NCI-H187 treated with DMSO at 0.1 percent for 48 hours (cell line): ENCODE data around the gene CHTF8.
"Not testable (repeated sequence)": the region's sequence is repeated elsewhere in the genome, so short reads cannot be mapped to it uniquely, and the experiment has no call there.

Source experiments
- DNase-seq: peaks from one replicate; lab custom pipeline; 2025; lab: John Stamatoyannopoulos, UW

Gene CHTF8, protein sequence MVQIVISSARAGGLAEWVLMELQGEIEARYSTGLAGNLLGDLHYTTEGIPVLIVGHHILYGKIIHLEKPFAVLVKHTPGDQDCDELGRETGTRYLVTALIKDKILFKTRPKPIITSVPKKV

DNA sequence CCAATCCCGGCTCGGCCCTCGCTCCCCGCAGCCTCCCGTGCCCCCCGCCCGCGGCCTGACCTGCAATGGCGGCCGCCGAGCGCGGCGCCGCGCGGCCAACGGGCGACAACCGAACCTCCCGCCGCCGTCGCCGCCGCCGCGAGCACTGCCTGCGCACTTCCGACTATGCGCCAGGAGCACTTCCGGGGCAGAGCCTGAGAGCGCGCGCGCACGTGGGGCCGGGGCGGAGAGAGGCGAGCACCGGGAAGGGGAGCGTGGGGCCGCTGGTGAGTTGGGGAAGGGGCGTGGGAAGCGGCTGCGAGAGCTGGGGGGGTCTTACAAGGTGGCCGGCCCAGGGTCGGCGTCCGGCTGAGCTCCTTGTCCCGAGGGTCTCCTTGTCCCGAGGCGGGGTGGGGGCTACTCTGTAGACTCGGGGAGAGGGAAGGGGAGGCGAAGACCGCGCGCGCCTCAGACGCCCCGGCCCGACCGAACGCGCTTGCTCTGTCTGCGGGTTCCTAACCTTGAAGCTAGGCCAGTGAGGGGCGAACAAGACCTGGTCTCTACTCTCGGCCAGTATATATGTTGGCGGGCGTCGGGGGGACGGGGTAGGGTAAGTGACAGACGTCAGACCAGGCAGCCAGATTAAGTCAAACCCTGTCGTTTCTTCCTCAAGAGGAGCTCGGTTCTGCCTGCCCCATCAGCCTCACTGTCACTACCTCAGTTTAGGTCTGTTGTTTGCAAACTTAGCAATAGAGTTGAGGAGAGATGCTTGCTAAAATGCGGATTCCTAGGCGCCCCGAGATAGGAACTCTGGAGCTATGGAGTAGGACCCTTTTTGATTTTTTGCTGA is at the start of gene CHTF8, which contains the start of gene UTP4:
CHTF8 (minus strand) TSS at position 165 of the 829 bp plus-strand sequence. CDS start 11,130 bp downstream, outside the sequence.
UTP4 (plus strand) TSS at position 226 of the 829 bp plus-strand sequence. CDS start 811 bp downstream, outside the sequence.
- DNase-seq = no peak

DNA sequence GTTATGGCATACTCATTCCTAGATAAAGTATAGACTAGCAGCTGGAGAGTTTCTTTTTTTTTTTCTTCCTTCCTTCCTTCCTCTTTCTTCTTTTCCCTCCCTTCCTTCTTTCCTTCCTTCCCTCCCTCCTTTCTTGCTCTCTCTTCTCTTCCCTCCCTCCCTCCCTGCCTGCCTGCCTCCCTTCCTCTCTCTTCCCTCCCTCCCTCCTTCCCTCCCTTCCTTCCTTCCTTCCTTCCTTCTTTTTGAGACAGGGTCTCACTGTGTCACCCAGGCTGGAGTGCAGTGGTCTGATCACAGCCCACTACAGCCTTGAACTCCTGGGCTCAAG is 47.6 kb upstream of the CHTF8 start:
- no peak for DNase-seq

DNA sequence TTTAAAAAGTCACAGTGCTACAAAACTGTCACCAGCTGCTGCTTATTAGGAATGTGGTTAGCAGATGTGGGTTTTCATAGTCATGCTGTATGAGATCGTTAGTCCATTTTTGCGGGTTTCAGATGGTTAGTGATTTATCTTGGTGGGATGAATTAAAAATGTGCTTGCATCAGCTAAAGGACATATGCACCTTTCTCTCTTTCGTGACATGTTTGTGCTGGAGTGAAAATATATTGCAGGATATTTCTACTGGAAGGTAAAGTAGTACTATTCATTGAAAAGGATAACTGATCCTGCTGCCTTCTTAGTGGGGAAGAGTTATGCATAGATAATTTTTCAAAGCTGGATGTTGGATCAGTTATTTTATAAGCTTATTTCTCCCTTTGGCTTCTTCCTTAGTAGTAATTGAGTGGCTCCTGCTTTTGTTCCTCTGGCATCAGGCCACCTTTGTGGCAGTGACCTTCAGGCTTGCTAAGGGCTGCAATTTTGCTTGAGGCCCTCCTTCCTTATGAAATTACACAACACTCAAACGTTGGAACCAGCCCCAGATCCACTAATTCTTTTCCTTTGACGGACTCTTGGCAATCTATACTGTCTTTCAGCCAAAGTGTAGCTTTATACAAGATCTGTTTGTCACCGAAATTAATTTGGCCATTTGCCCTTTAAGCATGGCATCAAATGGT is 47.1 kb upstream of the CHTF8 start:
- no peak for DNase-seq

DNA sequence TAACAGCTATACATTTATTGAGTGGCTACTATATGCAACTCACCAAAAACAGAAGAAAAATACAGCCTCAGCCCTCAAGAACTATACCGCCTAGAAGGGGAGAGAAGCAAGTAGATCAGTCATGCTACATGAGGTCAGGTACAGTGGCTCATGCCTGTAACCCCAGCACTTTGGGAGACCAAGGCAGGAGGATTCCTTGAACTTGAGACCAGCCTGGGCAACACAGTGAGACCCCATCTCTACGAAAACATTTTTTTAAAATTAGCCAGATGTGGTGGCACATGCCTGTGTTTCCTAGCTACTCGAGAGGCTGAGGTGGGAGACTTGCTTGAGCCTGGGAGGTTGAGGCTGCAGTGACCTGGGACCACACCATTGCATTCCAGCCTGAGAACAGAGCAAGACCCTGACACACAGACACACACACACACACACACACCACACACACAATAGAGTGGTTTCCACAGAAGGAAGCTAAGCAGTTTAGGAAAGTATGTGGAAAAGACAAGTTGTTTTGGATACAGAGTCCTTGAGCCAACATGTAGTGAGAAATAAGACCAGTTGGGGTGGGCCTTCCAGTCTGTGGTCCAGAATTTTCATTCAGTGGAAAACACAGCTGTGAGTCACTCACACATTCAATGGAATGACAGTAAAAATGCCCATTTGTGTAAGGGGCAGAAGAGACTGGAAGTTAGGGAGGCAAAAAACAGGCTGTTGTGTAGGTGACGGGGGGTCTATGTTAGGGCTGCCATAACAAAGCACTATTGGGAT is 43.8 kb upstream of the CHTF8 start:
- no peak for DNase-seq

DNA sequence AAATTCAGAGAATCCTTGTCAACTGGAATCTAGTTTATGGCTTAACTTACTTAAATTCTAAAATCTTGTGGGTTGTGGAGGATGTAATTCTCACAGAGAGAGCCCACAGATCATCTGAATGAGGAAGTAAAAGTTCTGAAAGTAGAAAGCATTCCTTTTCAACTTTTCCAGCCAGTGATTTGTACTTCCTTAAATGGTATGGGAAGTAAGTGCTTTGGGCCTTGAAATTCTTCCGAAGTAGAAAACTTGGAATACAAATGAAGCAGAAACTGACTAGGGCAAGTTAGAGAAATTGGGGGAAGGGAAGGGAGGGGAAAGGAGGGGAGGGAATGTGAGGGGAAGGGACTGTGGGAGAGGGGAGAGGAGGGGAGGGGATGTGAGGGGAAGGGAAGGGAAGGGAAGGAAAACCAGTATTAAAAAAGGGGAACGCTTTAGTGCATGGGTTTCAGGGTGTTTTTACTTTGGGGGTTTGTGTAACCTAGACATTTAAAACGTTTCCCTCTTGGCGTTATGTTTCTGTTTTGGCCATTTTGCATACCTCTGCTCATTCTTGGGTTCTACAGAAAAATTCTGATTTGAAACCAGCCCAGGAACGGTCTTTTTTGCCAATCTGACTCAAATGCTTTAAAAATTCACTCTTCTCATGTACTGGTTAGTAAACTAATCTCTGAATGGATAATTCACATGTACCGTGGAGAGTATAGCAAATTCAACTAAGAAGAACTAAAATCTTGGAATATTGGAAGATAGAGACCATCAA is 39.1 kb upstream of the CHTF8 start:
- no peak for DNase-seq

DNA sequence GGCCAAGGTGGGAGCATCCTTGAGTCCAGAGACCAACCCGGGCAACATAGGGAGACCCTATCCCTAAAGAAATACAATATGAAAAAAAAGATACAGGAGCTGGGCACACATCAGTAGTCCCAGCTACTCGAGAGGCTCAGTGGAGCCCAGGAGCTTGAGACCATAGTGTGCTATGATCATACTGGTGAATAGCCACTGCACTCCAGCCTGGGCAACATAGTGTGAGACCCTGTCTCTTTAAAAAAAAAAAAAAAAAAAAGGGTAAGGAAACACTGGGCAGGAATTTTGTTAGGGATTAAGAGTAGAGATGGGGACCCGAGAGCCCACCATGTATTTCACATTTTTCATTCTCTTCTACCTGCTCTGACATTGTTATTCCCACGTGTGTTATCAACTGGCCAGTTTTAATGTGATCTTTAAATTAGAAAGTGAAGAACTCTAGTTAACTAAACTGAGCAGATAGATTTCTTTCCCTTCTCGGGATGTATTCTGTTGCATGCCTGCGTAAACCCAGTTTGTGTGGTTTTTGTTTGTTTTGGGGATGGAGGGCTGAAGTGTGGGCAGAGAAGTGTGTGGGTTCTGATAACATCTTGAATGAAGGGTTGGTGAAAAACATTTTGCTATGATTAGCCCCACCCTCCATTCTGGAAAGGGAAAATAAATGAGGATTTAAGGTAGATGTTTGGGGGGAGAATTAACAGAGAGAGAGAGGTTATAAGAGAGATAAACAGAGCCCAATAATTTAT is 37.4 kb upstream of the CHTF8 start:
- no peak for DNase-seq

DNA sequence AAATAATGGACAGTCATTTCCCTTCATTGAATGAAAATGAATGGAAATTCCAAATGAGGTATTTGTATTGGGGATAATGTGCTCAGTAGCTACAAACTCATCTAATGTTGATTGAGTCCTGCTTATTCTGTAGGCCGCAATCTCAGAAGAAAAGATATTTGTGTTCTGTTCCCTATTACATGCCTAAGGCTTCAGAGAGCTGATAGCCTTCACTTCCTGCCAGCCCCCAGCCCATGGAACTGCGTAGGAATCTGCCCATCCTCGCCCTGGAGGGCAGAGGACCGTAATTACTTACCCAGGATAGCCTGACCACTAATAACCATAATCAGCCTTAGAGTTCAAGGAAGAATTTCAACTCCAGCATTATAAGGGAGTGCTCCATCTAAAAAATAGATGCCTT is 36.7 kb upstream of the CHTF8 start:
- no peak for DNase-seq

DNA sequence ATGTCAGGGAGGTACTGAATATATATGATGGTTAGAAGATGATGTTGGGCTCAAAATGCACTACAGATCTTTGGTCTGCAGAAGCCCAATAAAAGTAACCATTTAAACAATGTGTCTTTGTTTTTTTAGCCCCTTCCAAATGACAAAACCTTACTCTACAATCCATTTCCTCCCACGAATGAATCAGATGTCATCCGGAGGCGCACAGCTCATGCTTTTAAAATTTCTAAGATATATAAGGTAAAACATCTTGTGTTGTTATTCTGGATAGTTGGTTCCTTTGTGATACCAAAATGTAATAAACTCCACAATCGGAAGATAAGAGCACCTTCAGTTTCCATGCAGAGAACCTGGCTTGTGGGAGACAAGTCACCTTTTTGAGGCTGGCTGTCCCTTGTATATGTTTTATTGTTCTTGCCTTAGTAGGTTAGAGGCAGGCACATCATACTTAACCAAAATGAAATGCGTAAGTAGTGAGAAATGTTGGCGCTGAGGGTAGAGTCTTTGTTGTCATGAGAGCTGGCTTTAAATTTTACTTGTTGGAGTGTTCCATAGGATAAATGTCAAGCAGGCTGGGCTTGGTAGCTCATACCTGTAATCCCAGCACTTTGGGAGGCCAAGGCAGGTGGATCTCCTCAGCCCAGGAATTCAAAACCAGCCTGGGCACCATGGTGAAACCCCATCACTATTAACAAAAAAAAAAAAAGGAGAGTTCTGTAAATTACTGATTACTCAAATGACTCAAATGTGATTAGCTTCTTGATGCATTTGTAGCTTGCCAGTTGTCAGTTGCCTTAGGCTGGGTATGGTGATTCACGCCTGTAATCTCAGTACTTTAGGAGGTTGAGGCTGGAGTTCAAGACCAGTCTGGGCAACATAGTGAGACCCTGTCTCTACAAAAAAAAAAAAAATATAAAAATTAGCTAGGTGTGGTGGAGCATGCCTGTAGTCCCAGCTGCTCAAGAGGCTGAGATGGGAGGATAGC is 34.9 kb upstream of the CHTF8 start:
- no peak for DNase-seq

DNA sequence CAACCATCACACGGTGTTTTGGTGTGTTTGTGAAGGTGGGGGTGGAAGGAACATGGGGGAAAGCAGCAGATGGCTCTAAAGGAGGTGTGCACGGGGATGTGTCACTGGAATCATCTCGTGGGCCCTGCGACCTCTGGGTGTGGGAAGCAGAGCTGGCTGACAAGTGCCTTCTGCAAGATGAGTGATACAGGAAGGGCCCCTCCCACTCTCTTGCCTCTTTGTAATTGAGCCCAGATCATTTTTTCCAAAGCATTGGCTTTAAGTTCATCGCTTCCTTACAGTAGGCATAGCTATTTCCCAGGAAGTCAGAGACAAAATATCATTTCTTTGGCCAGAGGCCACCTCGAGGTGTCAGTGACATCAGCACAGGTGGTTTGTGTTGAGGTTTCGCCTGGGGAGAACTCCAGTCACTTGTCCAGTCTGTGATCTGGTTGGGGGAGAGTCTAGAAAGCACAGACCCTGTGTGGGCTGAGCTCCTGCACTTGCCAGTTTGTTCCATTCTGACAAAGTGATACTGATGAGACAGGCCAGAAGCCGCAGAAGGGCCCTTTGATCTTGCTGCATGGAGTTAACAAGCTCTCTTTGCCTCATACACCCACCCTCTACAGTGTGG is 33.9 kb upstream of the CHTF8 start:
- no peak for DNase-seq

DNA sequence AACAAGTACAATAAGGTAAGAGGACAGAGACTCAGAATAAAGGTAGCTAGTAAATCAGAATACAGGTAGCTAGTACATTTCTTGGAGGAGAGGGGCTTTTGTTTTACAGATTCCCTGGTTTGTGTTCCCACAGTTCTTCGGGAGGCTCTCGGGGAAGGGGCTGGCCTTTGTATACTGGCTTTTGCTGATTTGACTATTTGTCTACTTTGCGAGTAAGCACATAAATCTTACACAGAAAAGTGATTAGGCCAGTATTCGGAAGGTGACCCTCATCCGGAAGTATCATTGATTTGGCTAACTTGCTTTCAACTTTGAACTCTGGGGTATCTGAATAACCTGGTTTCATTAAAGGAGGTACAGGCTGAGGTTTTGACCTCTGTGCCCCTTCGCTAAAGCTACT is 33.2 kb upstream of the CHTF8 start:
- no peak for DNase-seq

DNA sequence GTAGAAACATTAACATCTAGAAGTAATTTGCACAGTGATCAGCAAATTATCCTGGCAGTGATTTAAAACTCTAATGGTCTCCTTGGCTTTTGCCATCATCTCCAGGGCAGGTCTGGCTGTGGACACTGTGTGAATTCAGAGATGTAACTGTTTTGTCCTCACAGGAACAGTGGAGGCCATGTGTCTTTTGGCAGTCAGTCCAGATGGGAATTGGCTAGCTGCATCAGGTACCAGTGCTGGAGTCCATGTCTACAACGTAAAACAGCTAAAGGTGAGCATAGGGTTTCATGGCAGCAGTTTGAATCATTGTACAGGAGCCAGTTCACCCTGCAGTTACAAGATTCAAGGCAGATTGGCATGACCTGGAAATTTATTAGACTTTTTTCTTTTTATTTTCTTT is 27.8 kb upstream of the CHTF8 start:
- no peak for DNase-seq

DNA sequence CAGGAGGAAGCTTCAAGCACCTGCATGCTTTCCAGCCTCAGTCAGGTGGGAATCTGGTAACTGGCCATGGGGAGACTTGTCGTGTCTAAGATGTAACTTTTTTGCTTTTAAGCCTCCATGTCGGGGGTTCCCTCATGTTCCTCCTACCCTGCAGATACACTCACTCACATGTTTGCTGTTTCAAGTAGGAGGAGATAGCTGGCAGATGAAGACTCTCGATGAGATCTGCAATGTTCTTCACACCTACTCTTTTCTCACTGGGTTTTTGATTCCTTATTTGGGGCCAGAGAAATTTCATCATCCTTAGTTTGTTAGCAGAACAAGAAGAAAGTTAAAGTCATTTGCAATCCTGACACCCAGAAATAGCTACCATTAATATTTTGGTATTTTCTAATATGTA is 24.8 kb upstream of the CHTF8 start:
- DNase-seq = no peak

DNA sequence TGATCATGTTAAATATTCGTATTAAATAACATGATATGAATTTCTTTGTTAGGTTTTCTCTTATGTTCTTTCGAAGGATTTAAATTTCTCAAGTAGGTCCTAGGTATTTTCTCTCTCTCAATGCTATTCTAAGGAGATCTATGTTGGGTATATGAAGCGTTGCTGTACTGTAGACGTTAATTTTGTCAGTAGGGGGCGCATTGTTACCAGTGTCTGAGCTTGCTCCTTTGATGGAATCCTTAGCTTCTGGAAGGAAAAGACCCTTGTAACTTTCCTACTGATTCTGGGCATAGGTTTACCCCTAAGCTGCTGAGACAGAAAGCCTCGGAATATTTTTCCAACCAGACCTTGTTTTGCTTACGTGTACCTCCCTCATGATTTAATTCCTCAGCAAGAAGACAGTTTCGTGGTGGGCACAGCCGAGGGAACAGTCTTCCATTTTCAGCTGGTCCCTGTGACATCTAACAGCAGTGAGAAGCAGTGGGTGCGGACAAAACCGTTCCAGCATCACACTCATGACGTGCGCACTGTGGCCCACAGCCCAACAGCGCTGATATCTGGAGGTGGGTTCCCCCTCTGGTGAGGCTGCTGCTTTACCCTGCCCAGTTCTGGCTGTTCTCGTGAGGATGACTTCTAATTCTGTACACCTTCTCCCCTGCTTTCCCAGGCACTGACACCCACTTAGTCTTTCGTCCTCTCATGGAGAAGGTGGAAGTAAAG is 17.9 kb upstream of the CHTF8 start:
- no peak for DNase-seq

DNA sequence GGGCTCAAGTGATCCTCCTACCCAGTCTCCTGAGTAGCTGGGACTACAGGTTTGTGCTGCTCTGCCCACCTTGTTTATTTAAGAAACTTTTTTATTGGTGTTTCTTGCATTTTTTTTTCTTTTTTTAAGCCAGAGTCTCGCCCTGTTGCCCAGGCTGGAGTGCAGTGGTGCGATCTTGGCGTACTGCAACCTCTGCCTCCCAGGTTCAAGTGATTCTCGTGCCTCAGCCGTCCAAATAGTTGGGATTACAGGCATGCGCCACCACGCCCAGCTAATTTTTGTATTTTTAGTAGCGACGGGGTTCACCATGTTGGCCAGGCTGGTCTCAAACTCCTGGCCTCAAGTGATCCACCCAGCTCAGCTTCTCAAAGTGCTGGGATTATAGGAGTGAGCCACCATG is 17.2 kb upstream of the CHTF8 start:
- DNase-seq = not testable (repeated sequence)

DNA sequence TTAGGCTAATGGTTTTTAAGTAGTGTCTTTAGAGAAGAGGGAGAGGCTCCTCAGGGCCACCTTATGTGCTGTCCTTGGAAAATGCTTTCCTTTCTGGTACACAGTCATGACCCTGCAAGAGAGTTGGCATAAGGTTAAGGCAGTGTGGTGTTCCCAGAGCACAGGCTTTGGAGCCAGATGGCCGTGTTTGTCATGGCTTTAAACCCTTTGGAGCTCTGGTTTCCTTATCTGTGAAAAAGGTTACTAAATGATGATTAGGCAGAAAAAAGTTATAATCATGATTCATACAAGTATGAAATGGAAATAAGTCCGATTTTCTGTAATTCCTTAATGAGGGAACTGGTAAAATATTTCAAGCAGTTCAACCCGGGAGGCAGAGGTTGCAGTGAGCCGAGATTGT is 13.3 kb upstream of the CHTF8 start:
- DNase-seq = no peak

DNA sequence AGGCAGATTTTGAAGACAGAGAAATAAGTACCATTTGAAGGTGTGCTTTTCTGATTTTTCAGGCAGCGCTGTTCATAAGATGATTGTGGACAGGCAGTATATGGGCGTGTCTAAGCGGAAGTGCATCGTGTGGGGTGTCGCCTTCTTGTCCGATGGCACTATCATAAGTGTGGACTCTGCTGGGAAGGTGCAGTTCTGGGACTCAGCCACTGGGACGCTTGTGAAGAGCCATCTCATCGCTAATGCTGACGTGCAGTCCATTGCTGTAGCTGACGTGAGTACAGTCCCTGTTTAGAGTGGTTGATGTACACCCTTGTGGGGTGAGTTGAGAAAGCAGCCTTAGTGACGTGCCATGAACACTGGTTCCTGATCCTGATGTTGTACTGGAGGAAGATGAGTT is 10.7 kb upstream of the CHTF8 start:
- no peak for DNase-seq

DNA sequence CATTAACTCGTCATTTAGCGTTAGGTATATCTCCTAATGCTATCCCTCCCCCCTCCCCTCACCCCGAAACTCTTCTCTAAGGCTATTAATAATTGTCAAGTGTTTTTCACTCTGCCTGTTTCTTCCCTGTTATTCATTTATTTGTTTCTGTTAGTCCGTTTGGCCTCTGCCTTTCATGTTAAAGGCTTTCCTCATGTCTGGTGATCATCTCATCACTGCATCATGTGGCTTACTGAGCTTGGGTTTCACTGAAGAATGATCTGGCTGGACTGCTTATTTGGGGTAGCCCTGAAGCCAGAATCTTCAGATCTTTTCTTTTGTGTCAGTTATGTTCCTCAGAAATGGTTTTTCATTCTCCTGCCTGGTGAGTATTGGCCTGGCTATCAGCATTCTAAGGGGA is 9.5 kb upstream of the CHTF8 start:
- DNase-seq = no peak

DNA sequence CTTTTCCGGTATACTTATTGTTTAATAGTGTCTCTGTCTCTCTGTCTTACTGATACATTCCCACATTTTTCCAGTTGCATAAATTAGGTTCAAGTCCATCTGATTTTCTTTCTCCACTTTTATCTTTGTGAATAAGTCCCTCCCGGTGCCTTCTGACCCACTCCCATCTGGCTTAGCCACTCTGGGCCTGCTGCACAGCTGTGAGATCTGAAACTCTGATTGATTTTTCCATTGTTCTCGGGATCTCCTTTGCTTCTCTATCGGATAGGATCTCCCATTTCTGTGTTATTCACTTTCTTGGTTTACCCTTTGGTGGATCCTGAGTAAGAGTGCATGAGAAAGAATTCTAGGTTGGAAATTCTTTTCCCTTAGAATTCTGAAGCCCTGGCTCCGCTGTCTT is 8.6 kb upstream of the CHTF8 start:
- no peak for DNase-seq

DNA sequence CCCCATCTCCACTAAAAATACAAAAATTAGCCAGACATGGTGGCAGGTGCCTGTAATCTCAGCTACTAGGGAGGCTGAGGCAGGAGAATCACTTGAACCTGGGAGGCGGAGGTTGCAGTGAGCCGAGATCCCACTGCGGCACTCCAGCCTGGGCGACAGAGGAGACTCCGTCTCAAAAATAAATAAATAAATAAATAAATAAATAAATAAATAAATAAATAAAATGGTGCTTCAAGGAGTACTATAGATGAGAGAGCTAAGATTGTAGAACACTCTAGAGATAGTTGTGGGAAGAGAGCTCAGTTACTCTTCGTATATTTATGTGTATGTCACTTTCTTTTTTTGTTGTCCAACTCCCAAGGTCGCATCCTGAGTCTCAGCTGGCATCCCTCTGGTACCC is 7.1 kb upstream of the CHTF8 start:
- not testable (repeated sequence) for DNase-seq
